Activated T-cell treated with anti-CD3 and anti-CD28 coated beads, Interleukin-2, amount 50 U/mL, for 4 hours (primary cell): Measurements from ENCODE around the gene GRSF1. TPM values are rescaled to one million over a fixed set of nuclear protein-coding genes. Genes with fewer than 3 reads are reported as not detected.
"Not testable (repeated sequence)": the region's sequence is repeated elsewhere in the genome, so short reads cannot be mapped to it uniquely, and the experiment has no call there.

Experiments used
- ATAC-seq, 2 donors: fragments of 200-7000 bp; cut with Tn5 transposase; one replicate each; pipeline ENCODE4 v1.10.0; 2021
- DNase-seq: peaks from one replicate; pipeline ENCODE4 v3.0.0-alpha.2; 2020
- H3K27me3 Mint-ChIP-seq: one replicate; pipeline ENCODE4 v1.8.0; 2021; ENCODE audit warnings: low read depth, mixed read lengths
- H3K36me3 Mint-ChIP-seq: one replicate; pipeline ENCODE4 v1.8.0; 2022; ENCODE audit warnings: mixed read lengths; ENCODE audit not compliant: insufficient read depth
- H3K4me1 Mint-ChIP-seq: one replicate; pipeline ENCODE4 v1.8.0; 2021; ENCODE audit warnings: low read depth, mixed read lengths
- H3K4me3 Mint-ChIP-seq: one replicate; pipeline ENCODE4 v1.8.0; 2021; ENCODE audit warnings: mild to moderate bottlenecking, moderate library complexity, mixed read lengths
- H3K9me3 Mint-ChIP-seq: one replicate; pipeline ENCODE4 v1.8.0; 2021; ENCODE audit warnings: mixed read lengths
- total RNA-seq, 3 donors: library from RNA; stranded (reverse); gene quantifications; one replicate each; pipeline ENCODE4 v1.2.1, GENCODE V29; 2021

Gene GRSF1
- total RNA-seq, 3 donors from 2014 or later = 93.5 to 105 (median 103) TPM

DNA sequence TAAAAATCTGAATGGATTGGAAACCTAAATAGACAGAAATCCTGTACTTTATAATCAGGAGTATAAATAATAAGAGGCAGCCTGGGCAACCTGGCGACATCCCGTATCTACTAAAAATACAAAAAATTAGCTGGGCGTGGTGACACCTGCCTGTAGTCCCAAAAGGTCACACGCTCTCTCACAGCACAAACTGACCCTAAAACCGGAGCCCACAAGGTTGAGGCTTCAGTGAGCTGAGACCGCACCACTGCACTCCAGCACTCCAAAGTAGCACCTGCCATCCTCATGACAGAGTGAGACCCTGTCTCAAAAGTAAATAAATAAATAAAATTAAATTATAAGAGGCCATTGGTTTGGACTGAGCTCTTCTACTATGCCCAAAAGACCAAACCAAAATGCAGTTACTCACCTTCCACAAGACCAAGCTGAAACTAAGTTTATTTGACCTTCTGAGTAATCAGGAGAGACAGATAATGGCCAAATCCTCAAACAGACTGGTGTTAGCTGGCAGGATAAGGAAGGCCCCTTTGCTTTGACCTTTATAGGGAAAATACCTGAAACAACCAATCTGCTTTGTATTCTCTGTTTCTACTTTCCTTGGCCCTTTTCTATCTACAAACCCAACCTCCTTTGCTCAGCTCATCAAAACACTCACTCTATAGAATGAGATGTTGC is 3.2 kb upstream of the GRSF1 start:
- Mint-ChIP-seq H3K4me3 (no peak overlapping the region), H3K4me1 (peaks cover 13% of the 10 kb centered on the region), H3K9me3 (no peaks in the 10 kb centered on the region), H3K27me3 (no peaks in the 10 kb centered on the region), H3K36me3 (no peaks in the 10 kb centered on the region)
- DNase-seq (no peak), ATAC-seq (no peak)

DNA sequence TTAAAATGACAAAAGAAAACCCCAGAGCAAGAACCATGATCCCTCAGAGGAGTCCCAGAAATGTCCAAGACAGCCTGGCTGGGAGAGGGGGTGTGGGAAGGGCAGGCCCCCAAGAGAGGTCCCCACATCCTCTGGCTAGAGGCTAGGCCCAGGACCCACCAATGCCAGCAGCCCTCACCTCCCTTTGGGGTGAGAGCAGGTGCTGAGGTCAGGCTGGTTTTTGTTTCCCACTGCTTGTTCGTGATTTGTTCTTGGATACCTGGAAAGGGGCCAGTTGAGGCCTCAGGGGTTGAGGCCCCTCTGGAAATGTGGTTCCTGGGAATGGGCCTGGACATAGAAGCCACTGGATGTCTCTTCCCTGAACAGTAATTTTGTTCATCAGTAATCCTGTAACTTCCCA is 2.3 kb upstream of the GRSF1 start:
- H3K27me3 Mint-ChIP-seq = no peaks in the 10 kb centered on the region
- H3K4me1 Mint-ChIP-seq = peaks cover 16% of the 10 kb centered on the region
- DNase-seq = no peak
- no peak overlapping the region for H3K4me3 Mint-ChIP-seq
- no peak for ATAC-seq
- no peaks in the 10 kb centered on the region for H3K36me3 Mint-ChIP-seq
- no peaks in the 10 kb centered on the region for H3K9me3 Mint-ChIP-seq

DNA sequence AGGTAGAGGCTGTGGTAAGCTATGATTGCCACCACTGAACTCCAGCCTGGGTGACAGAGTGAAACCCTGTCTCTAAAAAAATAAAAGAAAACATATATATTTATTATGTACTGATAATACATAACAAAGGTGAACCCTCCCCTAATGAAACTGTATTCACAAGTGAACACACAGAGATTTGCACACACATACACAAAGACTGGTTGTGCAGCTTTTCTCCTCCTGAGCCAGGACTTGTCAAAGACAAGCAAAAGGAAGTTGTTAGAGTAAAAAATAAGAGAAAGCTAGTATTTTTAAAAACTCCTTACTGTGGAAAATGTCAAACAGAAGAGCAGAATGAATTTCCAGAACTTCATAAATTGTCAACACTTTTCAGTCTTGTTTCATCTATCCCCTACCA is 1.5 kb upstream of the GRSF1 start:
- no peak overlapping the region for H3K4me3 Mint-ChIP-seq
- peaks cover 23% of the 10 kb centered on the region for H3K4me1 Mint-ChIP-seq
- H3K9me3 Mint-ChIP-seq = no peaks in the 10 kb centered on the region
- H3K27me3 Mint-ChIP-seq = no peaks in the 10 kb centered on the region
- DNase-seq (no peak), ATAC-seq (no peak)
- H3K36me3 Mint-ChIP-seq = peaks cover 5% of the 10 kb centered on the region

DNA sequence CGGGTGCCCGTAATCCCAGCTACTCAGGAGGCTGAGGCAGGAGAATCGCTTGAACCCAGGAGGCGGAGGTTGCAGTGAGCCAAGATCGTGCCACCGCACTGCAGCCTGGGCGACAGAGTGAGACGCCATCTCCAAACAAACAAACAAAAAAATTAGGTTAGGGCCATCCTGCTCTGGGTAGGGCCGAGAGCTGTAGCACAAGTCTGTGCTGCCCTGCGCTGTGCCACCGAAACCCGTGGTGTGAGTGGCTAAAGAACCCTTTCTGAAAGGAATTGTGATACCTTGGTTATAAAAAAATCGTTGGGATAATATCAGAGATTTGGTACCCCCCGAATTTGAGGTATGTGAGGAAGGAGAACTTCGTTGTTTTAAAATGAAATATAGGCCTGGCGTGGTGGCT is 941 bp upstream of the GRSF1 start:
- not testable (repeated sequence) for H3K27me3 Mint-ChIP-seq, H3K36me3 Mint-ChIP-seq, ATAC-seq, H3K4me3 Mint-ChIP-seq, DNase-seq, H3K9me3 Mint-ChIP-seq
- peaks cover 28% of the 10 kb centered on the region for H3K4me1 Mint-ChIP-seq

DNA sequence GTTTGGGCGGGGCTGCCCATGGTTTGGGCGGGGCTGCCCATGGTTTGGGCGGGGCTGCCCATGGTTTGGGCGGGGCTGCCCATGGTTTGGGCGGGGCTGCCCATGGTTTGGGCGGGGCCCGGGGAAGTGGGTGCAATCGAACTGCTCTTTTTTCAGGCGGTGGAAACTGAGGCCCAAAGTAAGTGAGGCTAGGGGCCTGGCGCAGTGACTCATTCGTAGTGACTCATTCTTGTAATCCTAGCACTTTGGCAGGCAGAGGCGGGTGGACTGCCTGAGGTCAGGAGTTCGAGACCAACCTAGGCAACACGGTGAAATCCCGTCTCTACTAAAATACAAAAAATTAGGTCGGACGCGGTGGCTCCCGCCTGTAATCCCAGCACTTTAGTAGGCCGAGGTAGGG is 447 bp upstream of the GRSF1 start:
- H3K4me3 Mint-ChIP-seq = peak overlapping the region; percentile 46
- ATAC-seq (peak; percentile 7 to 8), DNase-seq (peak; percentile 57)
- not testable (repeated sequence) for H3K36me3 Mint-ChIP-seq, H3K27me3 Mint-ChIP-seq, H3K9me3 Mint-ChIP-seq
- H3K4me1 Mint-ChIP-seq = peaks cover 28% of the 10 kb centered on the region

DNA sequence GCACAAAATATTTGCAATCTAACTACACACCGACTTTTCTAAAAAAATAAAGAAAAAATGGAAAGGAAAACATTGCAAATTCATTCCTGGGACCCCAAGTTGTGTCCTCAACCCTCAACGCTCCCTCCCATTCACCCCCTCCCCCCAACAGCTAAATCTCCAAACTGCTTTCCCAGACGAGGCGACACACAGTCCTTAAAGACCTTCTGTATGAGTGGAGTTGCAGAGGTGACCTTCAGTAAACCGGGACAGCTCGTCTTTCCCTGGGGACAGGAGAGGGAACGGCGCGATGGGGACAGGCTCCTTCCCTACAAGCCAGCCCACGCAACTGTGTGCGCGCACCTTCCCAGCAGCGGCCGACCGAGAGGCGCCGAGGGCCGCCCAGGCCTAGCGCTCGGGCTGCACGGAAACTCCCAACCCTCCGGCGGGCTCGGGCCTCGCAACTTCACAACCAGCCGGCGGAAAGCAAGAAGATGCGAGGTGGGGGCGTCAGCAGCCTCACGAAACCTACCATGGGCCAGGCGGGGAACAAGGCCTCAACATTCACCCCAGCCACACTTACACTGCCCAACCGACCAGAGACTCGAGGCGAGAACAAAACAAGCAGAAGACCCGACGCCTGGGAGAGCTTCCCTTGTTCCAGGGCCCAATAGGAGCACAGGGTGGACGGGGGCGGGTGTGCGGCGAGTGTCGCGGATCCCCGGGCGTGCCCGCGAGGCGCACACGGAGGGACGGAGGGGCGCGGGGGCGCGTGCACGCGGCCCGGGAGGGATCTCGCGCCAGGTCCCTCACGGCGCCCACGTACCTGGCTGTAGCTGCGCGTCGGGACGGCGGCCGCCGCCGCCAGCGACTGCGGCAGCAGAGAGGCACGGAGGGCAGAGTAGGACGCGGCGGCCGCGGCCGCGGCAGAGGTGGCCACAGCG is 763 bp downstream of the GRSF1 start:
- peaks cover 24% of the 10 kb centered on the region for H3K4me1 Mint-ChIP-seq
- ATAC-seq = peak; percentile 69 to 72
- peak overlapping the region; percentile 91 for H3K4me3 Mint-ChIP-seq

DNA sequence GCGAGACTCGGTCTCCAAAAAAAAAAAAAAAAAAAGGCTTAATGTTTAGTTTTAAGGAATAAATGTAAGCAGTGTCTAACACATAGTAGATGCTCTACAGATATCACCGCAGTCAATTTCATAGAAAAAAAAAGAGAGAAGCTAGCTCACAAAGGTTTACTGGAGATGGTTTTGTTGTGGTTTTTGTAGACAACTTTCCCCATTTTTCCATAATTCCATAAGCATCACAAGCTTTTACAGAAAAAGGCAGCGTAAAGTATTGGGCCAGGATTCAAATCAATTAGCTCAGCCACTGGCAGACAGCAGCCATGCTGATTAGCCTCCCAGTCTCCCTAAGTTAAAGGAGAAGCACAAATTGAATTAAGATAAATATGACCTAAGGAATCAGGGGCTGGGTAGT is 1.5 kb downstream of the GRSF1 start:
- H3K9me3 Mint-ChIP-seq = no peaks in the 10 kb centered on the region
- H3K4me3 Mint-ChIP-seq = peak overlapping the region; percentile 91
- ATAC-seq = no peak
- peaks cover 27% of the 10 kb centered on the region for H3K4me1 Mint-ChIP-seq
- H3K36me3 Mint-ChIP-seq = peaks cover 12% of the 10 kb centered on the region
- no peak for DNase-seq
- no peaks in the 10 kb centered on the region for H3K27me3 Mint-ChIP-seq

More for the DNA sequence above, 763 bp downstream of the GRSF1 start:
- no peaks in the 10 kb centered on the region for H3K27me3 Mint-ChIP-seq
- no peaks in the 10 kb centered on the region for H3K9me3 Mint-ChIP-seq
- H3K36me3 Mint-ChIP-seq = peaks cover 10% of the 10 kb centered on the region
- DNase-seq = peak; percentile 56

DNA sequence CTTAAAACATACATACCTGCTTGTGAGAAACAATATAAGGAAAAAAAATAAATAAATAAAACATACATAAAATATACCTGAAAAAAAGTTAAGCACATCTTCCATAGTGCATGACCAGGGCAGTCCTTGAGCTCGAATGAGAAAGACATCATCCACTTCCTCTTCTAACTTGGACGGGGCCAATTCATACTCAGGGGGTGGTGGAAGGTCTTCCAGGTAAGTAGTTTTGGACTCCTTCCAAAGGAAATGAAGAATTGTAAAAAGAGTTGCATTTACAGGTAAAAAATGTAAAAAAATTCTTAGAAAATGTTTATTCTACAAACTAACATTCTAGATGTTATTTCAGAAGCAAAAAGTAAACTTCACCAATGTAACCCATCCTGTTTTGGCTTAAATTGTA is 3.6 kb downstream of the GRSF1 start:
- no peaks in the 10 kb centered on the region for H3K27me3 Mint-ChIP-seq
- no peak overlapping the region for H3K4me3 Mint-ChIP-seq
- peaks cover 28% of the 10 kb centered on the region for H3K36me3 Mint-ChIP-seq
- DNase-seq (no peak), ATAC-seq (no peak)
- H3K9me3 Mint-ChIP-seq = no peaks in the 10 kb centered on the region
- peaks cover 29% of the 10 kb centered on the region for H3K4me1 Mint-ChIP-seq

DNA sequence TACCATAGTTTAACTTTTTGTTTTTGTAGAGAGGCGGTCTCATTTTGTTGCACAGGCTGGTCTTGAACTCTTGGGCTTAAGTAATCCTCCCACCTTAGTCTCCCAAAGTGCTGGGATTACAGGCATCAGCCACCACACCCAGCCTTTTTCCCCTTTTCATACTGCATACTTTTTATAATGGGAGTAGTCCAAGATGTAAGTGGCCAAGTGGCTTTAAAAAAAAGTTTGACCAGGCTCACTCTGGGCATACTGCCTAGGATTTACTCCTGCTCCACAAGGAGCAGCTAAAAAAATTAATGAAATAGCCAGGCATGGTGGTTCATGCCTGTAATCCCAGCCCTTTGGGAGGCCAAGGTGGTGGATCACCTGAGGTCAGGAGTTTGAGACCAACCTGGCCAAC is 6.0 kb downstream of the GRSF1 start:
- no peak for ATAC-seq
- H3K36me3 Mint-ChIP-seq = peaks cover 33% of the 10 kb centered on the region

DNA sequence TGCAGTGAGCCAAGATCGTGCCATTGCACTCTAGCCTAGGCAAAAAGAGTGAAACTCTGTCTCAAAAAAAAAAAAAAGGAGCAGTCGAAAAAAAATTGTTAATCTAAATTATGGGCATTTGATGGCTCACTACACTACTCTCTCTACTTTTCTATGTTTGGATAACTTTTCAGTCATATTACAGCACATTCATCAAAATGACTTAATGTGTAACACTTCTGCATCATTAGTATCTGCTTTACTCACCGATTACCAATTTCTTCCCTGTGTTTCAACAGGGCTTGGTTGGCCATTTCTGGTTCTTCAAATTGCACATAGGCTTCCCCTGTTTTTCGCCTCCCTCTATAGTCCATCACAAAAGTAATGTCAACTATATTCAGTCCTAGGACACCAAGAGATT is 8.4 kb downstream of the GRSF1 start:
- H3K4me1 Mint-ChIP-seq = peaks cover 15% of the 10 kb centered on the region
- H3K9me3 Mint-ChIP-seq = no peaks in the 10 kb centered on the region
- no peak overlapping the region for H3K4me3 Mint-ChIP-seq
- peaks cover 35% of the 10 kb centered on the region for H3K36me3 Mint-ChIP-seq
- no peaks in the 10 kb centered on the region for H3K27me3 Mint-ChIP-seq
- ATAC-seq = no peak
- DNase-seq = no peak

More for the DNA sequence above, 6.0 kb downstream of the GRSF1 start:
- no peaks in the 10 kb centered on the region for H3K27me3 Mint-ChIP-seq
- peaks cover 29% of the 10 kb centered on the region for H3K4me1 Mint-ChIP-seq
- H3K9me3 Mint-ChIP-seq = no peaks in the 10 kb centered on the region
- no peak for DNase-seq
- no peak overlapping the region for H3K4me3 Mint-ChIP-seq

DNA sequence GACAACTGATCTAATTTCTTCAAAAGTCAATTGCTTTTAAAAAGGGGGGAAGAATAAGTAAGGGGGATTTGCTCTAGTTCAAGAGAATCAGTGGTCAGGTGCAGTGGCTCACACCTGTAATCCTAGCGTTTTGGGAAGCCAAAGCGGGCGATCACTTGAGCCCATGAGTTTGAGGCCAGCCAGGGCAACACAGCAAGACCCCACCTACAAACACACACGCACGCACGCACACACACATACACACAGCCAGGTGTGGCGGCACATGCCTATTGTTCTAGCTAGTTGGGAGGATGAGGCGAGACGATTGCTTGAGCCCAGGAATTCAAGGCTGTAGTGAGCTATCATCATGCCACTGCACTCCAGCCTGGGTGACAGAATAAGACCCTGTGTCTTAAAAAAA is 9.6 kb downstream of the GRSF1 start:
- H3K27me3 Mint-ChIP-seq = no peaks in the 10 kb centered on the region
- no peak for ATAC-seq
- peaks cover 10% of the 10 kb centered on the region for H3K4me1 Mint-ChIP-seq
- DNase-seq = no peak
- no peaks in the 10 kb centered on the region for H3K9me3 Mint-ChIP-seq
- H3K36me3 Mint-ChIP-seq = peaks cover 44% of the 10 kb centered on the region
- no peak overlapping the region for H3K4me3 Mint-ChIP-seq

DNA sequence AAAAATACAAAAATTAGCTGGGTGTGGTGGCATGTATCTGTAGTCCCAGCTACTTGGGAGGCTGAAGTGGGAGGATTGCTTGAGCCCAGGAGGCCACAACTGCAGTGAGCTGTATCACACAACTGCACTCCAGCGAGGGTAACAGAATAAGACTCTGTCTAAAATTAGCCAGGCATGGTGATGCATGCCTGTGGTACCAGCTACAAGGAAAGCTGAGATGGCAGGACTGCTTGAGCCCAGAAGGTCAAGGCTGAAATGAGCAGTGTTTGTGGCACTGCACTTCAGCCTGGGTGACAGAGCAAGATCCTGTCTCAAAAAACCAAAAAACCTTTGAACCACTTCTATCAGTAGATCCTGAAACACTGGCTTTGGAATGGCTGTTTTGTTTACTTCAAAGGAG is 10.2 kb downstream of the GRSF1 start:
- peaks cover 44% of the 10 kb centered on the region for H3K36me3 Mint-ChIP-seq
- no peaks in the 10 kb centered on the region for H3K9me3 Mint-ChIP-seq
- DNase-seq (no peak), ATAC-seq (no peak)
- no peaks in the 10 kb centered on the region for H3K27me3 Mint-ChIP-seq
- H3K4me1 Mint-ChIP-seq = peaks cover 10% of the 10 kb centered on the region
- no peak overlapping the region for H3K4me3 Mint-ChIP-seq

DNA sequence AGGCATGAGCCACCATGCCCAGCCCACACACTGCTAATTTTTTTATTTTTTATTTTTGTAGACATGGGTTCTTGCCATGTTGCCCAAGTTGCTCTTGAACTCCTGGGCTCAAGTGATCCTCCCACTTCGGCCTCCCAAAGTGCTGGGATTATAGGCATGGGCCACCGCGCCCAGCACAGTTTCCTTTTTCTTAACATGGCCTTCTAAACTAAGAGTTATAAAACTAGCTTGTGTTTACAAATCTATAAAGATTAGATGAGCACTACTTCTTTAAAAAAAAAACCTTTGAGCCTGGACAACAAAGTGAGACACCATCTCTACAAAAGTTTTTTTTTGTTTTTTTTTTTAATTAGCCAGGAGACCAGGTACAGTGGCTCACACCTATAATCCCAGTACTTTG is 10.7 kb downstream of the GRSF1 start:
- DNase-seq = no peak
- no peaks in the 10 kb centered on the region for H3K9me3 Mint-ChIP-seq
- H3K4me3 Mint-ChIP-seq = no peak overlapping the region
- peaks cover 49% of the 10 kb centered on the region for H3K36me3 Mint-ChIP-seq
- no peak for ATAC-seq
- H3K4me1 Mint-ChIP-seq = peaks cover 10% of the 10 kb centered on the region
- no peaks in the 10 kb centered on the region for H3K27me3 Mint-ChIP-seq

DNA sequence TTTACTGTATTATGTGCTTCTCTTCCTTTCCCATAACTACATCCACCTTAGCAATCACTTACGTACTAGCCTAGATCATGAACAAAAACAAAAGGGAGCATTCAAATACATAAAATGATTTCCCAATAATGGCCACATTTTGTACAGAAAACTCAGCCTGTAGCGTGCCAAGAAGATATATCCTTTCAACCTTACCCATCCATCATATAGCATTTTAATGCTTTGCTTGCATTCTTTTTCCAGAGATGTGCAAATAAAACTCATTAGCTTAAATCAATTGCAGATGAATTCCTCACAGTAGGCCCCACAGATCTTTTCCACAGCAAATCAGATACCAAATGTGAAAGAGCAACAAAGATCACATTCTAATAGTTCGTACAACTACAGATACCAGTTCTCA is 20.8 kb downstream of the GRSF1 start:
- DNase-seq (no peak), ATAC-seq (no peak)
- Mint-ChIP-seq H3K9me3 (no peaks in the 10 kb centered on the region), H3K4me3 (no peak overlapping the region), H3K4me1 (peaks cover 10% of the 10 kb centered on the region), H3K27me3 (no peaks in the 10 kb centered on the region), H3K36me3 (peaks cover 30% of the 10 kb centered on the region)
